ENCODE data around the gene ATAD3A.

- no peak for TF ChIP-seq CTCF (IDR thresholded peaks at IDR 0.05)
- TF ChIP-seq POLR2A (IDR thresholded peaks at IDR 0.05) = no peak
Measured at GRCh38 chr1:1517973-1518620, 6.1 kb downstream of the ATAD3A start.
